Pancreas (tissue), 10 donors: ENCODE data around the gene FCN1. TPM values are rescaled to one million over a fixed set of nuclear protein-coding genes. Genes with fewer than 3 reads are reported as not detected.

Source experiments
- ATAC-seq, 4 donors: fragments of 200-7000 bp; cut with Tn5 transposase; one replicate each; pipeline versions ENCODE4 v1.8.0 to v1.9.1; 2020; ENCODE audit warnings: mild to moderate bottlenecking in 4 of 4, moderate library complexity in 4 of 4
- DNase-seq, 6 donors: peaks; one replicate each; pipeline ENCODE4 v3.0.0-alpha.2; 2020
- FAIRE-seq: peaks from 2 replicates; lab custom pipeline; 2012; peaks lifted over from hg19 to GRCh38; lab: Jason Lieb, UNC
- H3K27ac ChIP-seq, 4 donors: fragments of 200-600 bp; sonication (generic); 1 replicate in 3 of 4; 2 replicates in 1 of 4; pipeline versions ENCODE4 v1.5.0 to v1.8.0; 2020
- H3K27me3 ChIP-seq, 4 donors: fragments of 200-600 bp; one replicate each; pipeline ENCODE4 v1.8.0; 2021
- H3K36me3 ChIP-seq, 3 donors: fragments of 200-600 bp; sonication (generic) in 1 of 3; one replicate each; pipeline versions ENCODE4 v1.5.0 to v1.8.0; 2020 to 2021
- H3K4me1 ChIP-seq, 3 donors: fragments of 200-600 bp; one replicate each; pipeline ENCODE4 v1.8.0; 2021
- H3K4me3 ChIP-seq, 4 donors: fragments of 200-600 bp; sonication (generic) in 2 of 4; one replicate each; pipeline versions ENCODE4 v1.5.0 to v1.8.0; 2020 to 2021
- H3K9me3 ChIP-seq, 4 donors: fragments of 200-600 bp; one replicate each; pipeline ENCODE4 v1.8.0; 2021
- CTCF ChIP-seq, 4 donors: fragments of 200-600 bp; sonication (generic) in 3 of 4; IDR thresholded peaks; one replicate each; pipeline versions ENCODE4 v1.5.0 to v1.8.0; 2021; ENCODE audit warnings: antibody characterized with exemption in 4 of 4
- WGBS, 2 donors: extraction: QIAGEN DNeasy Blood & Tissue Kit; methylation state at CpG; one replicate each; pipeline ENCODE4 v1.1.7; 2013; 5-methylcytosine and 5-hydroxymethylcytosine counted together
- intact Hi-C, 3 donors: fragments of 100-400 bp; cut with DNase I; formaldehyde crosslinking; loops; one replicate each; pipeline versions ENCODE4 v1.11.1 to v1.14.2; 2022
- polyA plus RNA-seq, 2 donors: library from polyadenylated mRNA; stranded (reverse); fragments of 200-250 nt; gene quantifications; one replicate each; pipeline ENCODE4 v1.2.3, GENCODE V29; 2013
- total RNA-seq, 6 donors: library from RNA; stranded (reverse); fragmentation: NEBNext Ultra II Directional in 4 of 6; extraction: Animal tissue kit (Norgen Biotek cat#: 25700) in 4 of 6; gene quantifications; one replicate each; pipeline versions ENCODE4 v1.2.1 to v1.2.4, GENCODE V29; 2021 to 2023
- donor health status: healthy with polysubstance abuse.
- donor health status: DM: no; HTN: no; CAD: no; lungs with moderate emphysema.
- donor health status: DM: no; HTN: no; CAD: no.
- donor health status: control.
- donor health status: control.
- donor health status: Bipolar disorder and iron deficiency.
- donor health status: DM: yes; HTN: yes; CAD: no.
- donor health status: DM: no; HTN: no; CAD: no.
- donor health status: DM: no; HTN: no; CAD: no.
- donor health status: DM: yes; HTN: yes; CAD: no.

FCN1 gene
- total and polyA plus RNA-seq, 8 donors: 0.32 to 6.2 (median 1.0) TPM

- Histone ChIP-seq H3K4me1 (no peaks in the 10 kb centered on the region), H3K36me3 (no peaks in the 10 kb centered on the region), H3K9me3 (no peaks in the 10 kb centered on the region), H3K27me3 (peaks cover 0 to 4% (median 0%) of the 10 kb centered on the region in 4 donors), H3K4me3 (no peak overlapping the region), H3K27ac (no peak overlapping the region)
- DNase-seq (no peak), ATAC-seq (no peak), FAIRE-seq (no peak)
- 68 to 78% methylated on average over 20 of the region's 20 CpGs for WGBS, 2 donors
- intact Hi-C loops: no loop called here
- no peak for TF ChIP-seq CTCF (IDR thresholded peaks at IDR 0.05)
These were observed 5.4 kb downstream of the FCN1 start for GRCh38 chr9:134912126-134912840.

- Histone ChIP-seq H3K4me3 (no peak overlapping the region), H3K9me3 (no peaks in the 10 kb centered on the region), H3K4me1 (no peaks in the 10 kb centered on the region), H3K36me3 (no peaks in the 10 kb centered on the region), H3K27ac (no peak overlapping the region), H3K27me3 (peaks cover 0 to 4% (median 0%) of the 10 kb centered on the region in 4 donors)
- TF ChIP-seq CTCF (IDR thresholded peaks at IDR 0.05): no peak
- intact Hi-C loops: no loop called here
- DNase-seq (no peak), ATAC-seq (no peak), FAIRE-seq (no peak)
- WGBS, 2 donors: 70 to 77% methylated on average over 24 of the region's 24 CpGs
These were observed 7.9 kb downstream of the FCN1 start for GRCh38 chr9:134909511-134910481.

- Histone ChIP-seq H3K9me3 (no peaks in the 10 kb centered on the region), H3K4me3 (no peak overlapping the region), H3K4me1 (no peaks in the 10 kb centered on the region), H3K27ac (no peak overlapping the region), H3K36me3 (no peaks in the 10 kb centered on the region), H3K27me3 (peaks cover 0 to 4% (median 0%) of the 10 kb centered on the region in 4 donors)
- FAIRE-seq: no peak
- no peak for TF ChIP-seq CTCF (IDR thresholded peaks at IDR 0.05)
- 62 to 73% methylated on average over 13 of the region's 13 CpGs for WGBS, 2 donors
- ATAC-seq: no peak
- DNase-seq: peak in 1 of 6 donors; percentile 1
- intact Hi-C loops: no loop called here
These were observed 9.0 kb downstream of the FCN1 start for GRCh38 chr9:134908524-134909309.

GRCh38 chr9:134902936-134903335 is 14.8 kb downstream of the FCN1 start:
- WGBS, 2 donors: 47 to 59% methylated on average over 3 of the region's 3 CpGs
- no peak overlapping the region for H3K4me3 ChIP-seq
- no peaks in the 10 kb centered on the region for H3K36me3 ChIP-seq
- intact Hi-C loops: no loop called here
- H3K27me3 ChIP-seq: no peaks in the 10 kb centered on the region
- no peaks in the 10 kb centered on the region for H3K4me1 ChIP-seq
- ATAC-seq (no peak), DNase-seq (no peak), FAIRE-seq (no peak)
- no peaks in the 10 kb centered on the region for H3K9me3 ChIP-seq
- TF ChIP-seq CTCF (IDR thresholded peaks at IDR 0.05): no peak
- no peak overlapping the region for H3K27ac ChIP-seq
